Mammary epithelial cell (primary cell): ENCODE results near the gene PAOX.

Experiments used
- CTCF ChIP-seq, 2 donors: IDR thresholded peaks in 1 of 2; conservative IDR thresholded peaks in 1 of 2; 2 replicates each; pipeline ENCODE4 v1.5.1; 2011 to 2012; ENCODE audit warnings: inconsistent platforms in 2 of 2, low read length in 2 of 2, mild to moderate bottlenecking in 2 of 2, control low read depth in 1 of 2, low read depth in 1 of 2; ENCODE audit not compliant: insufficient read depth in 1 of 2; ENCODE audit errors: extremely low read depth in 1 of 2
- EZH2 ChIP-seq: IDR thresholded peaks from 2 replicates; pipeline ENCODE4 v1.6.1; 2012; ENCODE audit warnings: low read length, inconsistent platforms, borderline replicate concordance

- TF ChIP-seq CTCF (conservative IDR thresholded peaks at IDR 0.05 in 1 of 2, IDR thresholded peaks at IDR 0.05 in 1 of 2; ENCODE audit: extremely low read depth in 1 of 2, insufficient read depth in 1 of 2, low read depth in 1 of 2, low read length in 2 of 2) = no peak
- no peak for TF ChIP-seq EZH2
Observed at GRCh38 chr10:133368153-133368552, 10.9 kb upstream of the PAOX start.
